Activated CD8-positive, alpha-beta T cell treated with anti-CD3 and anti-CD28 coated beads for 36 hours (primary cell): ENCODE data around the gene TEX48. TPM values are rescaled to one million over a fixed set of nuclear protein-coding genes. Genes with fewer than 3 reads are reported as not detected.

Source experiments
- ATAC-seq: fragments of 200-7000 bp; cut with Tn5 transposase; one replicate; pipeline ENCODE4 v1.10.0; 2021; ENCODE audit warnings: mild to moderate bottlenecking, moderate library complexity
- CTCF ChIA-PET: fragments of 350-600 bp; sonication (Branson Sonifier 250); formaldehyde crosslinking; loops from one replicate; lab custom pipeline; 2021; ENCODE audit warnings: antibody characterized with exemption; lab: Charles Lee
- POLR2A ChIA-PET: fragments of 350-600 bp; sonication (Branson Sonifier 250); formaldehyde crosslinking; loops from one replicate; lab custom pipeline; 2021; ENCODE audit warnings: antibody characterized with exemption; lab: Charles Lee
- DNase-seq: peaks from one replicate; pipeline ENCODE4 v3.0.0-alpha.2; 2020
- H3K27ac Mint-ChIP-seq: one replicate; pipeline ENCODE4 v1.8.0; 2021; ENCODE audit warnings: mild to moderate bottlenecking, mixed read lengths
- H3K27me3 Mint-ChIP-seq: one replicate; pipeline ENCODE4 v1.8.0; 2021; ENCODE audit warnings: mixed read lengths
- H3K36me3 Mint-ChIP-seq: one replicate; pipeline ENCODE4 v1.8.0; 2021; ENCODE audit warnings: low read depth, mixed read lengths
- H3K4me1 Mint-ChIP-seq: one replicate; pipeline ENCODE4 v1.8.0; 2021; ENCODE audit warnings: low read depth, mixed read lengths
- H3K4me3 Mint-ChIP-seq: one replicate; pipeline ENCODE4 v1.8.0; 2021; ENCODE audit warnings: mild to moderate bottlenecking, moderate library complexity, mixed read lengths
- H3K9me3 Mint-ChIP-seq: one replicate; pipeline ENCODE4 v1.8.0; 2021; ENCODE audit warnings: mixed read lengths
- CTCF ChIP-seq: fragments of 200-600 bp; IDR thresholded peaks from one replicate; pipeline ENCODE4 v1.8.0; 2022; ENCODE audit warnings: antibody characterized with exemption, mild to moderate bottlenecking
- intact Hi-C: fragments of 100-400 bp; cut with micrococcal nuclease; formaldehyde crosslinking; loops from one replicate; pipeline ENCODE4 v1.10.0; 2022
- total RNA-seq, 2 experiments: library from RNA; stranded (reverse); gene quantifications; one replicate each; pipeline ENCODE4 v1.2.3, GENCODE V29; 2021

The TEX48 gene
- total RNA-seq, 2 experiments from 2014 or later: 0.65 TPM; not detected in 1

- Mint-ChIP-seq H3K27ac (peak overlapping the region; percentile 58), H3K9me3 (no peaks in the 10 kb centered on the region), H3K4me1 (peaks cover 25% of the 10 kb centered on the region), H3K27me3 (no peaks in the 10 kb centered on the region), H3K4me3 (no peak overlapping the region), H3K36me3 (peaks cover 19% of the 10 kb centered on the region)
- DNase-seq: no peak
- ChIA-PET POLR2A (interaction anchor here (0.9 to 1.7 kb wide), 8 partner anchors 8 to 258 kb away, joined by 3 to 10 read pairs (median 4); partner anchors contain the start of gene ATP6V1G1), CTCF (interaction anchor here (0.5 to 7.3 kb wide), 76 partner anchors 9 to 493 kb away, joined by 3 to 249 read pairs (median 6); partner anchors contain the start of genes AKNA, ATP6V1G1, TEX48 and TMEM268)
- intact Hi-C loops: loop anchor here (1.0 to 10.0 kb wide), 3 partner anchors 58 to 248 kb away; no protein-coding TSS in a partner anchor
- TF ChIP-seq CTCF: no peak
- ATAC-seq: peak; percentile 21
Observed at GRCh38 chr9:114652776-114653555, 29.0 kb downstream of the TEX48 start.

- POLR2A ChIA-PET: no interaction called here
- CTCF ChIA-PET: interaction anchor here (1.5 to 3.3 kb wide), 2 partner anchors 10 to 238 kb away, joined by 7 to 26 read pairs; no protein-coding TSS in a partner anchor
- Mint-ChIP-seq H3K4me1 (peaks cover 6% of the 10 kb centered on the region), H3K27me3 (no peaks in the 10 kb centered on the region), H3K4me3 (no peak overlapping the region), H3K9me3 (no peaks in the 10 kb centered on the region), H3K27ac (no peak overlapping the region), H3K36me3 (peaks cover 65% of the 10 kb centered on the region)
- intact Hi-C loops: no loop called here
- no peak for ATAC-seq
- TF ChIP-seq CTCF: no peak
- DNase-seq: no peak
Observed at GRCh38 chr9:114643896-114644295, 38.1 kb downstream of the TEX48 start.

- intact Hi-C loops: no loop called here
- Mint-ChIP-seq H3K4me1 (peaks cover 6% of the 10 kb centered on the region), H3K9me3 (no peaks in the 10 kb centered on the region), H3K27ac (no peak overlapping the region), H3K36me3 (peaks cover 64% of the 10 kb centered on the region), H3K27me3 (no peaks in the 10 kb centered on the region), H3K4me3 (no peak overlapping the region)
- ATAC-seq: no peak
- no peak for TF ChIP-seq CTCF
- CTCF ChIA-PET: interaction anchor here (3.3 kb wide), 1 partner anchor 11 kb away, joined by 26 read pairs; no protein-coding TSS in a partner anchor
- POLR2A ChIA-PET: interaction anchor here (0.6 kb wide), 1 partner anchor 768 kb away, joined by 3 read pairs; no protein-coding TSS in a partner anchor
- DNase-seq: no peak
Observed at GRCh38 chr9:114643001-114643400, 39.0 kb downstream of the TEX48 start.

GRCh38 chr9:114641967-114642366 lies 40.0 kb downstream of the TEX48 start:
- no peak for ATAC-seq
- intact Hi-C loops: no loop called here
- H3K27me3 Mint-ChIP-seq: no peaks in the 10 kb centered on the region
- ChIA-PET POLR2A (no interaction called here), CTCF (no interaction called here)
- H3K4me3 Mint-ChIP-seq: no peak overlapping the region
- no peak for DNase-seq
- H3K9me3 Mint-ChIP-seq: no peaks in the 10 kb centered on the region
- TF ChIP-seq CTCF: no peak
- H3K27ac Mint-ChIP-seq: peak overlapping the region; percentile 61
- peaks cover 6% of the 10 kb centered on the region for H3K4me1 Mint-ChIP-seq
- peaks cover 64% of the 10 kb centered on the region for H3K36me3 Mint-ChIP-seq

GRCh38 chr9:114638404-114638803 lies 43.6 kb downstream of the TEX48 start:
- no peak for TF ChIP-seq CTCF
- ATAC-seq: no peak
- H3K4me3 Mint-ChIP-seq: no peak overlapping the region
- peaks cover 52% of the 10 kb centered on the region for H3K36me3 Mint-ChIP-seq
- intact Hi-C loops: no loop called here
- H3K9me3 Mint-ChIP-seq: no peaks in the 10 kb centered on the region
- H3K27ac Mint-ChIP-seq: no peak overlapping the region
- POLR2A ChIA-PET: no interaction called here
- DNase-seq: no peak
- CTCF ChIA-PET: interaction anchor here (1.3 to 1.7 kb wide), 3 partner anchors 15 to 27 kb away, joined by 3 to 10 read pairs (median 4); partner anchors contain the start of gene TMEM268
- H3K27me3 Mint-ChIP-seq: no peaks in the 10 kb centered on the region
- H3K4me1 Mint-ChIP-seq: peaks cover 6% of the 10 kb centered on the region
